Transverse colon (tissue), 4 donors: ENCODE results near the gene PRR16. TPM values are rescaled to one million over a fixed set of nuclear protein-coding genes. Genes with fewer than 3 reads are reported as not detected.

Experiments
- DNase-seq: peaks from one replicate; pipeline ENCODE4 v3.0.0-alpha.2; 2019
- H3K27ac ChIP-seq, 4 donors: fragments of 200-600 bp; sonication (generic); 2 replicates each; pipeline ENCODE4 v1.5.1; 2016 to 2018; ENCODE audit warnings: inconsistent platforms in 4 of 4
- H3K27me3 ChIP-seq: fragments of 200-600 bp; sonication (generic); 2 replicates; pipeline ENCODE4 v1.5.1; 2017; ENCODE audit warnings: inconsistent platforms
- H3K36me3 ChIP-seq, 4 donors: fragments of 200-600 bp; sonication (generic); 2 replicates each; pipeline ENCODE4 v1.5.1; 2017 to 2019; ENCODE audit warnings: inconsistent platforms in 4 of 4
- H3K4me1 ChIP-seq, 4 donors: fragments of 200-600 bp; sonication (generic); 2 replicates each; pipeline ENCODE4 v1.5.1; 2017 to 2020; ENCODE audit warnings: inconsistent platforms in 4 of 4
- H3K4me3 ChIP-seq, 4 donors: fragments of 200-600 bp; sonication (generic); 1 replicate in 1 of 4; 2 replicates in 3 of 4; pipeline versions ENCODE4 v1.5.1 to v1.6.1; 2017 to 2019; ENCODE audit warnings: inconsistent platforms in 4 of 4
- H3K9me3 ChIP-seq, 2 donors: fragments of 200-600 bp; sonication (generic); 2 replicates each; pipeline ENCODE4 v1.5.1; 2017 to 2019; ENCODE audit warnings: inconsistent platforms in 2 of 2
- EP300 ChIP-seq: sonication (generic); formaldehyde crosslinking; IDR thresholded peaks from one replicate; pipeline ENCODE4 v1.6.1; 2017; ENCODE audit warnings: antibody characterized with exemption, low read depth
- POLR2A ChIP-seq: fragments of 450-650 bp; IDR thresholded peaks from one replicate; pipeline ENCODE4 v1.6.1; 2016; ENCODE audit warnings: antibody characterized with exemption, mild to moderate bottlenecking, moderate library complexity
- POLR2AphosphoS5 ChIP-seq, 3 donors: sonication (generic); formaldehyde crosslinking; IDR thresholded peaks; one replicate each; pipeline ENCODE4 v1.6.1; 2016; ENCODE audit warnings: antibody characterized with exemption in 3 of 3
- WGBS, 2 donors: methylation state at CpG; one replicate each; pipeline ENCODE4 v1.1.5; 2018; ENCODE audit warnings: low coverage in 1 of 2; 5-methylcytosine and 5-hydroxymethylcytosine counted together
- in situ Hi-C, 4 donors: fragments of 200-750 bp; cut with MboI; loops; one replicate each; pipeline versions ENCODE4 v1.15.0 to v1.15.1; 2017; ENCODE audit warnings: low sequenced_read_pairs in 3 of 4, low pct_ligation_motif_present in 1 of 4, low pct_unique_long_range_greater_than_20kb in 1 of 4
- intact Hi-C: fragments of 100-400 bp; cut with DNase I; formaldehyde crosslinking; loops from one replicate; pipeline ENCODE4 v1.15.1; 2023; ENCODE audit warnings: low total_unique reads
- total RNA-seq, 4 donors: library from RNA; depleted of rRNA; stranded (reverse); fragments of >200 nt; gene quantifications; one replicate each; pipeline ENCODE4 v1.1.0, GENCODE V29; 2016
- TF ChIP-seq, protein P1 (sequence below), 5 experiments: fragments of 200-600 bp in 3 of 5; fragments of 450-650 bp in 2 of 5; sonication (generic) in 3 of 5; IDR thresholded peaks; 1 replicate in 2 of 5; 2 replicates in 3 of 5; pipeline ENCODE4 v1.5.1; 2016 to 2017; ENCODE audit warnings: antibody characterized with exemption in 5 of 5, inconsistent platforms in 3 of 5, mild to moderate bottlenecking in 2 of 5, moderate library complexity in 1 of 5

Gene PRR16
- total RNA-seq, 4 donors from 2014 or later = 2.7 to 9.7 (median 6.3) TPM

DNA sequence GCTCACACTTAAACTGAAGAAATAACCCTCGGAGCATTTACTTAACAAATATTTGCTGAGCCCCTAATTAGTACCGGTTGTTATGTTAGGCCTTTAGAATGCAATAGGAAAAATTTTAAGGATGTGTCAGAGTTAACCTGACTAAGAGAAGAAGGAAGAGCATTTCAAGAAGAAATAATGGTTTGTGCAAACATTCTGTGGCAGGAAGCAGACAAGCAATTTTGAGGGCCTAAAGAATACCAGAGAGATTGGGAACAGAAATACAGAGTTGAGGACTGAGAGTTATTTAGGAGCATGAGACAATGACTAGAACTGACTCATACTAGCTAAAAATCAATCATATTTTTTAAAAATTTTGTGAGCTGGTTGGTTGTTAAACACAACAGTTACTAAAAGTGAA, 218.8 kb downstream of the PRR16 start:
- H3K9me3 ChIP-seq = no peaks in the 10 kb centered on the region
- no peaks in the 10 kb centered on the region for H3K36me3 ChIP-seq
- intact Hi-C loops = no loop called here
- DNase-seq = no peak
- no peaks in the 10 kb centered on the region for H3K27me3 ChIP-seq
- WGBS, 2 donors = 65 to 78% methylated on average over 2 of the region's 2 CpGs
- no peak for TF ChIP-seq POLR2AphosphoS5 (IDR thresholded peaks at IDR 0.05)
- TF ChIP-seq POLR2A = no peak
- TF ChIP-seq EP300 = no peak
- TF ChIP-seq, protein P1, sequence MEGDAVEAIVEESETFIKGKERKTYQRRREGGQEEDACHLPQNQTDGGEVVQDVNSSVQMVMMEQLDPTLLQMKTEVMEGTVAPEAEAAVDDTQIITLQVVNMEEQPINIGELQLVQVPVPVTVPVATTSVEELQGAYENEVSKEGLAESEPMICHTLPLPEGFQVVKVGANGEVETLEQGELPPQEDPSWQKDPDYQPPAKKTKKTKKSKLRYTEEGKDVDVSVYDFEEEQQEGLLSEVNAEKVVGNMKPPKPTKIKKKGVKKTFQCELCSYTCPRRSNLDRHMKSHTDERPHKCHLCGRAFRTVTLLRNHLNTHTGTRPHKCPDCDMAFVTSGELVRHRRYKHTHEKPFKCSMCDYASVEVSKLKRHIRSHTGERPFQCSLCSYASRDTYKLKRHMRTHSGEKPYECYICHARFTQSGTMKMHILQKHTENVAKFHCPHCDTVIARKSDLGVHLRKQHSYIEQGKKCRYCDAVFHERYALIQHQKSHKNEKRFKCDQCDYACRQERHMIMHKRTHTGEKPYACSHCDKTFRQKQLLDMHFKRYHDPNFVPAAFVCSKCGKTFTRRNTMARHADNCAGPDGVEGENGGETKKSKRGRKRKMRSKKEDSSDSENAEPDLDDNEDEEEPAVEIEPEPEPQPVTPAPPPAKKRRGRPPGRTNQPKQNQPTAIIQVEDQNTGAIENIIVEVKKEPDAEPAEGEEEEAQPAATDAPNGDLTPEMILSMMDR (IDR thresholded peaks at IDR 0.05) = no peak
- H3K4me3 ChIP-seq = no peak overlapping the region
- in situ Hi-C loops = no loop called here
- no peaks in the 10 kb centered on the region for H3K4me1 ChIP-seq
- H3K27ac ChIP-seq = no peak overlapping the region

DNA sequence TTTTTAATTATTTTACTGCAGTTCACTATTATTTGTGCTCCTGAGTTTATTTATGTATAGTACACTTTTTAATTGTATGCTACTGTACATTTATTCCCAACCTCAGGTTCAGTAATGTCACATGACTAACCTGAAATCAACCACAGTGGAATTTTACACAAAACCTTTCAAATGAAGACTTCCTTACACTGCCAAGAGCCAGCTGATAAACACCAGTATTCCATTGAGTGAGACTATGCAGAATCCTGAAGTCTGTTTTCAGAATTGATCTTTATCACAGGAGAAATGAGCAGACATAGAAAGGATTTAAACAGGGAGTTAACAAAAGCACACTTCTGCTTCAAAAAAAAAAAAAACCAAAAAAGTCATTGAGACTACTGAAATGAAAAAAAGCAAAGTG, 219.5 kb downstream of the PRR16 start:
- in situ Hi-C loops = no loop called here

DNA sequence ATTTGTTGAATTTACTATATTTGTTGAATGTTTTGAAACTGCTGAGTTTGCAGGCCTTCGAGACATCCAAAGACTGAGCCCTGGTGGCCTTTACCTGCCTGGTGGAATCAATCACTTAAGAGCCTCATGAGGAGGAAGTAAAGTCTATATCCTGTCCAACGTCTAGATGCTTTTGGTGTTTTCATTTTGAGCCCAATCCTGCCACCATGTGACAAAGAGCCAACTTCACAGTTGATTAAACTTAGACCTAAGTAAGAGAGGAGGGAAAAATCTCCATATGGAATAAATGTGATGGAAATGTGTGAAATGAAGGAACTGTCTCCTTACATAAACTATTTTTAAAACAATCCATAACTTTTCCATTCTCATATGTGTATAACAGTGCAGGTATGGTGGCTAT, 220.1 kb downstream of the PRR16 start:
- no peak for DNase-seq
- intact Hi-C loops = no loop called here
- H3K27me3 ChIP-seq = no peaks in the 10 kb centered on the region
- TF ChIP-seq EP300 = no peak
- TF ChIP-seq POLR2AphosphoS5 (IDR thresholded peaks at IDR 0.05) = no peak
- TF ChIP-seq, protein P1 (IDR thresholded peaks at IDR 0.05) = no peak
- TF ChIP-seq POLR2A = no peak
- H3K36me3 ChIP-seq = no peaks in the 10 kb centered on the region
- no peaks in the 10 kb centered on the region for H3K9me3 ChIP-seq
- H3K27ac ChIP-seq = no peak overlapping the region
- no peak overlapping the region for H3K4me3 ChIP-seq
- no peaks in the 10 kb centered on the region for H3K4me1 ChIP-seq
- in situ Hi-C loops = no loop called here
- 50 to 56% methylated on average over 2 of the region's 2 CpGs for WGBS, 2 donors

More for the DNA sequence above, 219.5 kb downstream of the PRR16 start:
- no peaks in the 10 kb centered on the region for H3K9me3 ChIP-seq
- TF ChIP-seq POLR2AphosphoS5 (IDR thresholded peaks at IDR 0.05) (no peak), EP300 (no peak), POLR2A (no peak)
- TF ChIP-seq, protein P1 (IDR thresholded peaks at IDR 0.05) = no peak
- H3K36me3 ChIP-seq = no peaks in the 10 kb centered on the region
- no peak overlapping the region for H3K27ac ChIP-seq
- DNase-seq = no peak
- intact Hi-C loops = no loop called here
- H3K4me1 ChIP-seq = no peaks in the 10 kb centered on the region
- H3K27me3 ChIP-seq = no peaks in the 10 kb centered on the region
- no peak overlapping the region for H3K4me3 ChIP-seq

DNA sequence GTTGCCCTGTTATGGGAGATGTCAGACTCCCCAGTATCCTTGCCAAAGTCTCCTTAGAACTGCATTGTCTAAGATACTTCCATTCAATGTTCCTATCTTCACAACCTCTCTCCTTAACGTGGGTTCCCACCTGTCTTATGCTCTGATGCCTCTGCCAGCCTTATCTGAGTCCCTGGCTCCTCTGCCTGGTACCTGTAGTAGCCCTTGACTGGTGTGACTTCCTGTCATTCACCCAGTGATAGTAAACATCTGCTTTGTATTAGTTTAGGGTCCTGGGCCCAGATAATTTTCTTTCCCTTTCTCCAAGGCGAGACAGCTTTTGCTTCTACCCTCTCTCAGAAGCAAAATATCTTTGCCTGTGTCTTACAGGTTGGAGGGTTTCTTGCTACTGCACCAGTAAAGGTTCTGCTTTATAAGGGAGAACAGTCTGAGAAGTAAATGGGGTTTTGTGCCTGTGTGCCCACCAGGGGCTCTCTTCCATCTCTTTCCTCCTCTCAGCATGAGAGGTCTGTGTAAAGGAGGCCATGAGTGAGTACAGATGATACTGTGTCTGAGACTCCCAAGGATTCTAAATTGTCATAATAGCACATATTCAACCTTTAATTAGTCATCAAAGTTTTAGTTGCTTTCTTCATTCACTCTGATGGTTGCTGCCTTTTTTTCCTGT, 220.8 kb downstream of the PRR16 start:
- WGBS, 2 donors = 58 to 59% methylated on average over 2 of the region's 2 CpGs
- TF ChIP-seq POLR2A (no peak), EP300 (no peak), POLR2AphosphoS5 (IDR thresholded peaks at IDR 0.05) (no peak)
- TF ChIP-seq, protein P1 (IDR thresholded peaks at IDR 0.05) = no peak
- no peaks in the 10 kb centered on the region for H3K36me3 ChIP-seq
- H3K4me3 ChIP-seq = no peak overlapping the region
- in situ Hi-C loops = no loop called here
- no peaks in the 10 kb centered on the region for H3K4me1 ChIP-seq
- DNase-seq = no peak
- no peak overlapping the region for H3K27ac ChIP-seq
- H3K27me3 ChIP-seq = no peaks in the 10 kb centered on the region
- H3K9me3 ChIP-seq = no peaks in the 10 kb centered on the region
- intact Hi-C loops = no loop called here
